ENCODE data around the gene LCN1.
A peak's percentile ranks its signal among the peaks of the same experiment; 100 is the strongest.

LCN1 gene

GRCh38 chr9:135520916-135521607, at the start of gene LCN1:
Gene LCN1 (plus strand): TSS chr9:135521440. CDS start chr9:135521498, 58 bp downstream.
- DNase-seq (ENCODE audit: low read depth, low spot score), result no peak

GRCh38 chr9:135471791-135472640, 49.2 kb upstream of the LCN1 start:
- DNase-seq (ENCODE audit: low read depth, low spot score), result no peak

GRCh38 chr9:135473972-135474543, 47.2 kb upstream of the LCN1 start:
- DNase-seq (ENCODE audit: low read depth, low spot score), result no peak

- peak; percentile 69 for DNase-seq (ENCODE audit: low read depth, low spot score)
These were observed 46.3 kb upstream of the LCN1 start for GRCh38 chr9:135474915-135475314.

- peak; percentile 61 for DNase-seq (ENCODE audit: low read depth, low spot score)
These were observed 44.5 kb upstream of the LCN1 start for GRCh38 chr9:135476561-135477355.

GRCh38 chr9:135478191-135478590, 43.0 kb upstream of the LCN1 start:
- DNase-seq (ENCODE audit: low read depth, low spot score), result no peak

GRCh38 chr9:135478829-135479468, 42.3 kb upstream of the LCN1 start:
- peak; percentile 58 for DNase-seq (ENCODE audit: low read depth, low spot score)

GRCh38 chr9:135479469-135480052, 41.7 kb upstream of the LCN1 start, which contains the start of gene PPP1R26:
Gene PPP1R26 (plus strand): TSS chr9:135479782. CDS start chr9:135484511, 4,729 bp downstream.
- peak; percentile 52 for DNase-seq (ENCODE audit: low read depth, low spot score)

- DNase-seq (ENCODE audit: low read depth, low spot score), result peak; percentile 63
These were observed 40.9 kb upstream of the LCN1 start for GRCh38 chr9:135480071-135480939.

GRCh38 chr9:135480940-135481310, 40.3 kb upstream of the LCN1 start:
- no peak for DNase-seq (ENCODE audit: low read depth, low spot score)

GRCh38 chr9:135482015-135482754, 39.1 kb upstream of the LCN1 start:
- DNase-seq (ENCODE audit: low read depth, low spot score), result no peak

- DNase-seq (ENCODE audit: low read depth, low spot score), result no peak
These were observed 36.6 kb upstream of the LCN1 start for GRCh38 chr9:135484460-135485277.

GRCh38 chr9:135485385-135485784, 35.9 kb upstream of the LCN1 start:
- DNase-seq (ENCODE audit: low read depth, low spot score), result no peak

- DNase-seq (ENCODE audit: low read depth, low spot score), result no peak
These were observed 35.4 kb upstream of the LCN1 start for GRCh38 chr9:135485832-135486231.

- DNase-seq (ENCODE audit: low read depth, low spot score), result no peak
These were observed 34.8 kb upstream of the LCN1 start for GRCh38 chr9:135486267-135487065.

- DNase-seq (ENCODE audit: low read depth, low spot score), result no peak
These were observed 33.8 kb upstream of the LCN1 start for GRCh38 chr9:135487281-135488012.

GRCh38 chr9:135488013-135488330, 33.3 kb upstream of the LCN1 start:
- DNase-seq (ENCODE audit: low read depth, low spot score), result no peak

All from astrocyte of the hippocampus (primary cell).